Activated T-helper 17 cell treated with anti-CD3 and anti-CD28 coated beads, Interleukin-2, amount 50 U/mL, for 72 hours (primary cell): Measurements from ENCODE around the gene SLC51A. TPM values are rescaled to one million over a fixed set of nuclear protein-coding genes. Genes with fewer than 3 reads are reported as not detected.

Source experiments
- ATAC-seq: fragments of 150-1000 bp; cut with Tn5 transposase; replicated peaks from 2 replicates; pipeline ENCODE4 v1.10.0; 2021; ENCODE audit warnings: mild to moderate bottlenecking, moderate library complexity
- H3K27ac Mint-ChIP-seq: one replicate; pipeline ENCODE4 v1.8.0; 2022; ENCODE audit warnings: mixed read lengths
- H3K27me3 Mint-ChIP-seq: one replicate; pipeline ENCODE4 v1.8.0; 2022; ENCODE audit warnings: mixed read lengths
- H3K36me3 Mint-ChIP-seq: one replicate; pipeline ENCODE4 v1.8.0; 2022; ENCODE audit warnings: low read depth, mild to moderate bottlenecking, mixed read lengths
- H3K4me1 Mint-ChIP-seq: one replicate; pipeline ENCODE4 v1.8.0; 2022; ENCODE audit warnings: mixed read lengths
- H3K4me3 Mint-ChIP-seq: one replicate; pipeline ENCODE4 v1.8.0; 2022; ENCODE audit warnings: mild to moderate bottlenecking, mixed read lengths
- H3K9me3 Mint-ChIP-seq: one replicate; pipeline ENCODE4 v1.8.0; 2022; ENCODE audit warnings: mixed read lengths
- total RNA-seq, 2 donors: library from RNA; stranded (reverse); gene quantifications; one replicate each; pipeline ENCODE4 v1.2.3, GENCODE V29; 2022

The SLC51A gene
- total RNA-seq, 2 donors from 2014 or later = not detected

- Mint-ChIP-seq H3K27ac (no peak overlapping the region), H3K9me3 (no peaks in the 10 kb centered on the region), H3K36me3 (peaks cover 85% of the 10 kb centered on the region), H3K27me3 (no peaks in the 10 kb centered on the region), H3K4me1 (peaks cover 20% of the 10 kb centered on the region), H3K4me3 (no peak overlapping the region)
- ATAC-seq = no peak
Observed at GRCh38 chr3:196268284-196269163, 52.2 kb downstream of the SLC51A start.

GRCh38 chr3:196270499-196270898 is 54.2 kb downstream of the SLC51A start:
- Mint-ChIP-seq H3K27ac (peak overlapping the region; percentile 35), H3K4me3 (no peak overlapping the region), H3K4me1 (peaks cover 33% of the 10 kb centered on the region), H3K36me3 (peaks cover 80% of the 10 kb centered on the region), H3K9me3 (peaks cover 4% of the 10 kb centered on the region), H3K27me3 (no peaks in the 10 kb centered on the region)
- ATAC-seq = no peak

- H3K4me3 Mint-ChIP-seq = peak overlapping the region; percentile 89
- H3K27me3 Mint-ChIP-seq = no peaks in the 10 kb centered on the region
- H3K27ac Mint-ChIP-seq = peak overlapping the region; percentile 81
- H3K4me1 Mint-ChIP-seq = peaks cover 41% of the 10 kb centered on the region
- peaks cover 62% of the 10 kb centered on the region for H3K36me3 Mint-ChIP-seq
- ATAC-seq = no peak
- peaks cover 4% of the 10 kb centered on the region for H3K9me3 Mint-ChIP-seq
Observed at GRCh38 chr3:196272826-196273225, 56.5 kb downstream of the SLC51A start.

GRCh38 chr3:196273655-196274054 is 57.3 kb downstream of the SLC51A start:
- no peak for ATAC-seq
- peak overlapping the region; percentile 81 for H3K27ac Mint-ChIP-seq
- peaks cover 47% of the 10 kb centered on the region for H3K4me1 Mint-ChIP-seq
- peaks cover 4% of the 10 kb centered on the region for H3K9me3 Mint-ChIP-seq
- peak overlapping the region; percentile 89 for H3K4me3 Mint-ChIP-seq
- peaks cover 62% of the 10 kb centered on the region for H3K36me3 Mint-ChIP-seq
- no peaks in the 10 kb centered on the region for H3K27me3 Mint-ChIP-seq

- H3K36me3 Mint-ChIP-seq = peaks cover 58% of the 10 kb centered on the region
- ATAC-seq = peak; percentile 86
- H3K4me1 Mint-ChIP-seq = peaks cover 47% of the 10 kb centered on the region
- no peaks in the 10 kb centered on the region for H3K27me3 Mint-ChIP-seq
- peak overlapping the region; percentile 96 for H3K27ac Mint-ChIP-seq
- H3K9me3 Mint-ChIP-seq = peaks cover 4% of the 10 kb centered on the region
- H3K4me3 Mint-ChIP-seq = peak overlapping the region; percentile 89
Observed at GRCh38 chr3:196274585-196274984, 58.3 kb downstream of the SLC51A start.

DNA sequence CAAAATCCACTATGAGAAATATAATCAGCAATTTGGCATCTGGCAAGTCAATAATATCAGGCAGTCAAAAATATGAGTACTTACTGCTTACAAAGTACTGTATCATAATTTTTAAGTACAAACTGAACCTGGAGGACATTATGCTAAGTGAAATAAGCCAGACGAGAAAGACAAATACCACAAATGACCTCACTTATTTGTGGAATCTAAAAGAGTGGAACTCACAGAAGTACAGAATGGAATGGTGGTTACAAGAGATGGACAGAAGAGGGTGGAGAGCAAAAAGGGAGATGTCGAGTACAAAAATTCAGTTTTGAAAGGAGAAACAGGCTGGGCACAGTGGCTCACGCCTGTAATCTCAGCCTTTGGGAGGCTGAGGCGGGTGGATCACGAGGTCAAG is 58.8 kb downstream of the SLC51A start:
- Mint-ChIP-seq H3K27ac (peak overlapping the region; percentile 96), H3K4me3 (peak overlapping the region; percentile 89), H3K4me1 (peaks cover 46% of the 10 kb centered on the region), H3K36me3 (peaks cover 53% of the 10 kb centered on the region), H3K9me3 (peaks cover 4% of the 10 kb centered on the region), H3K27me3 (no peaks in the 10 kb centered on the region)
- ATAC-seq = no peak

DNA sequence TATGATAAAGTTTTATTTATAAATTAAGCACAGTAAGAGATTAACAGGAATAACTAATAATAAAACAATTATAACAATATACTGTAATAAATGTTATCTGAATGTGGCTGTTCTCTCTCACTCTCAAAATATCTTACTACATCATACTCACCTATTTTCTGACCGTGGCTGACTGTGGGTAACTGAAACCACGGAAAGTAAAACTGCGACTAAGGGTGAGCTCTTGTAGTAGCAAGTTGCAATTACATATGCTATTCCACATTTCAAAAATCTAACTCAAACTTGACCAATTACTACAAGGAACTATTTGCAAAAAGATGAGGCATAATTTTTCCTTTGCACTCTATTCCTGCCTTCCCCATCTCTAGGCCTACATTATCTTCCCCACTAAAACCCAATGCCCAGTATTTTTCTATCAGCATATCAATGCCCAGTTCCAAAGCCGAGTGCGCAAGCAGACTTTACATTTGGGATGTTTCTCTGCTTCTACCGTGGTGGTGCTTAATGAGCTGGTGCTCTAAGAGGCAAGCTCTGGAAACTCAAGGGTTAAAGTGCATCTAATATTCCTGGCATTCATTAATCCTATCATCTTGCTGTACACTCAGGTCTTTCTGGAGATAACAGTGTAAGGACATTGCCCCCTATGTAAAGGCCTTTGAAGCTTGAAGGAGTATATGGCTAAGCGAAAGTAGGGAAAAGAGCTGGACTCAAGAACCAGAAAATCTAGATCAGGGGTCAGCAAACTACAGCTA is 64.5 kb downstream of the SLC51A start:
- H3K9me3 Mint-ChIP-seq = no peaks in the 10 kb centered on the region
- H3K4me3 Mint-ChIP-seq = peak overlapping the region; percentile 36
- peaks cover 44% of the 10 kb centered on the region for H3K4me1 Mint-ChIP-seq
- peak; percentile 64 for ATAC-seq
- no peak overlapping the region for H3K27ac Mint-ChIP-seq
- H3K27me3 Mint-ChIP-seq = no peaks in the 10 kb centered on the region
- peaks cover 22% of the 10 kb centered on the region for H3K36me3 Mint-ChIP-seq

- no peak overlapping the region for H3K27ac Mint-ChIP-seq
- H3K36me3 Mint-ChIP-seq = peaks cover 33% of the 10 kb centered on the region
- H3K4me3 Mint-ChIP-seq = no peak overlapping the region
- no peak for ATAC-seq
- peaks cover 50% of the 10 kb centered on the region for H3K4me1 Mint-ChIP-seq
- no peaks in the 10 kb centered on the region for H3K9me3 Mint-ChIP-seq
- H3K27me3 Mint-ChIP-seq = no peaks in the 10 kb centered on the region
Observed at GRCh38 chr3:196281962-196282361, 65.6 kb downstream of the SLC51A start.

Other genes with a start within 250 kb of the SLC51A start
- gene TFRC, start 134.4 kb upstream of the SLC51A start, total RNA-seq = 100 to 1,000 TPM; 376 to 800 TPM
- gene ZDHHC19, start 5.1 kb upstream of the SLC51A start, total RNA-seq = not detected
- gene PCYT1A, start 71.2 kb downstream of the SLC51A start, total RNA-seq = 10 to 100 TPM; 50.8 to 62.0 TPM
- 10 to 100 TPM in 1 of 2 donors, 1 to 10 TPM in 1; 9.6 to 11.3 TPM for gene DYNLT2B, start 101.7 kb downstream of the SLC51A start, total RNA-seq
- gene TM4SF19, start 121.9 kb downstream of the SLC51A start, total RNA-seq = not detected
- gene UBXN7, start 215.9 kb downstream of the SLC51A start, total RNA-seq = 10 to 100 TPM; 49.1 to 99.2 TPM